DOHH2 (cell line): ENCODE results near the gene LYSMD1.

ENCODE experiments used
- H3F3A ChIP-seq: fragments of 200-600 bp; sonication (generic), shearing (Covaris generic); 2 replicates; pipeline ENCODE4 v1.6.0; 2016; ENCODE audit warnings: antibody characterized with exemption, mild to moderate bottlenecking; ENCODE audit not compliant: control insufficient read depth, insufficient read depth
- H3K27ac ChIP-seq: fragments of 200-600 bp; sonication (generic); 2 replicates; pipeline ENCODE4 v1.5.1; 2014; ENCODE audit warnings: low read depth, mild to moderate bottlenecking, low read length, moderate library complexity
- H3K27me3 ChIP-seq: fragments of 200-600 bp; sonication (generic); 2 replicates; pipeline ENCODE4 v1.6.1; 2014; ENCODE audit warnings: mild to moderate bottlenecking, low read length, mixed read lengths; ENCODE audit not compliant: control insufficient read depth
- H3K36me3 ChIP-seq: fragments of 200-600 bp; sonication (generic); 2 replicates; pipeline ENCODE4 v1.6.1; 2014; ENCODE audit warnings: mild to moderate bottlenecking, low read length, moderate library complexity, mixed read lengths; ENCODE audit not compliant: control insufficient read depth
- H3K4me1 ChIP-seq: fragments of 200-600 bp; sonication (generic); 2 replicates; pipeline ENCODE4 v1.6.1; 2014; ENCODE audit warnings: mild to moderate bottlenecking, low read length, mixed read lengths; ENCODE audit not compliant: control insufficient read depth
- H3K4me2 ChIP-seq: fragments of 200-600 bp; sonication (generic); 2 replicates; pipeline ENCODE4 v1.6.0; 2014; ENCODE audit warnings: mild to moderate bottlenecking, low read length, moderate library complexity
- H3K4me3 ChIP-seq: fragments of 200-600 bp; sonication (generic); 2 replicates; pipeline ENCODE4 v1.5.1; 2014; ENCODE audit warnings: mild to moderate bottlenecking, low read length, mixed read lengths
- H3K79me2 ChIP-seq: fragments of 200-600 bp; sonication (generic); 2 replicates; pipeline ENCODE4 v1.6.1; 2014; ENCODE audit warnings: mild to moderate bottlenecking, low read length, mixed read lengths; ENCODE audit not compliant: control insufficient read depth
- H3K9me2 ChIP-seq: fragments of 200-600 bp; sonication (generic); replicated peaks from 2 replicates; pipeline ENCODE4 v1.6.1; 2014; ENCODE audit warnings: mild to moderate bottlenecking, low read length, mixed read lengths; ENCODE audit not compliant: control insufficient read depth
- H3K9me3 ChIP-seq: fragments of 200-600 bp; sonication (generic); 2 replicates; pipeline ENCODE4 v1.6.1; 2014; ENCODE audit warnings: antibody characterized with exemption, low read length, mixed read lengths; ENCODE audit not compliant: control insufficient read depth, insufficient read depth
- H4K20me1 ChIP-seq: fragments of 200-600 bp; sonication (generic); 2 replicates; pipeline ENCODE4 v1.6.0; 2014; ENCODE audit warnings: low read depth, mild to moderate bottlenecking, antibody characterized with exemption, low read length, moderate library complexity; ENCODE audit not compliant: control insufficient read depth, insufficient read depth
- CTCF ChIP-seq: fragments of 200-600 bp; sonication (generic); IDR thresholded peaks from one replicate; pipeline ENCODE4 v1.5.1; 2014; ENCODE audit warnings: antibody characterized with exemption, mild to moderate bottlenecking, low read depth, low read length; ENCODE audit not compliant: poor library complexity, severe bottlenecking
- EZH2phosphoT487 ChIP-seq: fragments of 200-600 bp; sonication (generic); IDR thresholded peaks from 2 replicates; pipeline ENCODE4 v1.6.1; 2017; ENCODE audit warnings: borderline replicate concordance, mild to moderate bottlenecking, antibody characterized with exemption, low read length, moderate library complexity, mixed read lengths

Gene LYSMD1

GRCh38 chr1:151164732-151165280 is 896 bp downstream of the LYSMD1 start:
- TF ChIP-seq CTCF (no peak), EZH2phosphoT487 (no peak)
- Histone ChIP-seq H3K79me2 (peaks cover 31% of the 10 kb centered on the region), H3K9me2 (no peaks in the 10 kb centered on the region), H3K27ac (no peak overlapping the region), H3K4me2 (peak overlapping the region; percentile 80), H3K36me3 (peaks cover 40% of the 10 kb centered on the region), H4K20me1 (no peaks in the 10 kb centered on the region), H3K9me3 (no peaks in the 10 kb centered on the region), H3K4me3 (peak overlapping the region; percentile 91), H3F3A (peaks cover 13% of the 10 kb centered on the region), H3K4me1 (peaks cover 24% of the 10 kb centered on the region), H3K27me3 (no peaks in the 10 kb centered on the region)

DNA sequence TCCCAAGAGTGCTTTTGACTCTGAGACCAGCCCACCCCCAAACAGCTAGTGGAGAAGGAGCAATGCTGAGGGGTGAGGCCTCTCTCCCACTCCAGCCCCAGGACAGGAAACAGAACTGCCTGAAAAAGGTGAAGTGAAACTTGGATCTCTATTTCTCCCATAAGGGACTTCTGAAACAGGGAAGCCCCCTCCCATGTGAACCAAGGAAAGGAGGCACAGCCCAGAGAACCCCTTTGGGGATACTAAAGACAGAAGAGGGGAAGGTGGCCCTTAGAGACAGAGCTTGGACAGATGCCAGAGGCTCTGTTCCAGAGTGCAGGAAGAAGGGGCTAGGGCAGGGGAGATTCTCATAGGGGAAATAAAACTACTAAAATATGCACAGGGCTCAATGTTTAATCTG is 6.3 kb downstream of the LYSMD1 start:
- Histone ChIP-seq H3K4me1 (peaks cover 46% of the 10 kb centered on the region), H3K9me2 (no peaks in the 10 kb centered on the region), H3K27me3 (no peaks in the 10 kb centered on the region), H4K20me1 (no peaks in the 10 kb centered on the region), H3K27ac (peak overlapping the region; percentile 29), H3K4me3 (peak overlapping the region; percentile 26), H3K79me2 (peaks cover 18% of the 10 kb centered on the region), H3K9me3 (no peaks in the 10 kb centered on the region), H3F3A (peaks cover 21% of the 10 kb centered on the region), H3K36me3 (peaks cover 29% of the 10 kb centered on the region), H3K4me2 (peak overlapping the region; percentile 95)
- TF ChIP-seq CTCF (no peak), EZH2phosphoT487 (no peak)

- H3K27ac ChIP-seq: peak overlapping the region; percentile 29
- no peaks in the 10 kb centered on the region for H3K27me3 ChIP-seq
- H3K4me3 ChIP-seq: peak overlapping the region; percentile 26
- H3K9me2 ChIP-seq: no peaks in the 10 kb centered on the region
- peaks cover 16% of the 10 kb centered on the region for H3K79me2 ChIP-seq
- H4K20me1 ChIP-seq: no peaks in the 10 kb centered on the region
- H3F3A ChIP-seq: peaks cover 21% of the 10 kb centered on the region
- peaks cover 43% of the 10 kb centered on the region for H3K4me1 ChIP-seq
- H3K36me3 ChIP-seq: peaks cover 29% of the 10 kb centered on the region
- H3K9me3 ChIP-seq: no peaks in the 10 kb centered on the region
- TF ChIP-seq EZH2phosphoT487: no peak
- no peak for TF ChIP-seq CTCF
- H3K4me2 ChIP-seq: peak overlapping the region; percentile 95
These were observed 6.9 kb downstream of the LYSMD1 start for GRCh38 chr1:151158751-151159251.
